ENCODE measurements around the gene SOD1. TPM values are rescaled to one million over a fixed set of nuclear protein-coding genes. Genes with fewer than 3 reads are reported as not detected.

The SOD1 gene
- polyA plus RNA-seq, 1 donor: 106 TPM

DNA sequence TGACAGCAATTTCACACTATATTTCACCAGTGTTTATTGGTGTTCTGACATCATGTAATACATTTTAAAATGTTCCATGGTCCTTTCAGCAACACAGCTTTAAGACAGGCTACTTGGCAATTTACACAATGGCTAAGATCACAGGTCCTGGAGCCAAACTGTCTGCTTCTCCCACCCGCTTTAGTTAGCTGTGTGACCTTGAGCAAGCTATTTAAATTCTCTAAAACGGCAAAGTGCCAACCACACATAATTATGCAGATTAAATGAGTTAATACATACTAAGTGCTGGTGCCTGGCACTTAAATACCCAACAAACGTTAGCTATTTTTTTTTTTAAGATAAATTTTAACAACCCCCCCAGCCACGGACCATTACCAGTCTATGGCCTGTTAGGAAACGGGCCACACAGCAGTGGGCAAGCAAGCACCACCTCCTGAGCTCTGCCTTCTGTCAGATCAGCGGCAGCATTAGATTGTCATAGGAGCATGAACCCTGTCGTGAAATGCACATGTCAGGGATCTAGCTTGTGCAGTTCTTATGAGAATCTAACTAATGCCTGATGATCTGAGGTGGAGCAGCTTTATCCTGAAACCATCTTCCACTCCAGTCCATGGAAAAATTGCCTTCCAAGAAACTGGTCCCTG lies 26.9 kb downstream of the SOD1 start:
- no peak for DNase-seq

DNA sequence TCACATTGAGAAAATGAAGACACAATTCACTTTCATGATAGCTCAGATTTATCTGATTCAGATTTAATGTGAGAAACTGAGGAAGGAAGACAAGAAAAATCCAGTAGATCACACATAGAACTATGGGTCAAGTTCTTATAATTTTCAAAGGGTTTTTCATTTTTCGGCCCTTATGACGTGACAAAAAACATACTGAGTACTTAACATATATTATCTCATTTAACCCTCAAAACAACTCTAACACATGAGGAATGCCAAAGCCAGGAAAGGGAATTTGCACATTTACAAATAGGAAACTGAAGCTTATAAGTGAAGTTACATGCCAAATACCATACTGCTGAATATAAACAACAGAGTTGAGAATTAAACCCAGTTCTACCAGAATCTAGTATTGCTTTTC lies 27.6 kb downstream of the SOD1 start:
- no peak for DNase-seq

DNA sequence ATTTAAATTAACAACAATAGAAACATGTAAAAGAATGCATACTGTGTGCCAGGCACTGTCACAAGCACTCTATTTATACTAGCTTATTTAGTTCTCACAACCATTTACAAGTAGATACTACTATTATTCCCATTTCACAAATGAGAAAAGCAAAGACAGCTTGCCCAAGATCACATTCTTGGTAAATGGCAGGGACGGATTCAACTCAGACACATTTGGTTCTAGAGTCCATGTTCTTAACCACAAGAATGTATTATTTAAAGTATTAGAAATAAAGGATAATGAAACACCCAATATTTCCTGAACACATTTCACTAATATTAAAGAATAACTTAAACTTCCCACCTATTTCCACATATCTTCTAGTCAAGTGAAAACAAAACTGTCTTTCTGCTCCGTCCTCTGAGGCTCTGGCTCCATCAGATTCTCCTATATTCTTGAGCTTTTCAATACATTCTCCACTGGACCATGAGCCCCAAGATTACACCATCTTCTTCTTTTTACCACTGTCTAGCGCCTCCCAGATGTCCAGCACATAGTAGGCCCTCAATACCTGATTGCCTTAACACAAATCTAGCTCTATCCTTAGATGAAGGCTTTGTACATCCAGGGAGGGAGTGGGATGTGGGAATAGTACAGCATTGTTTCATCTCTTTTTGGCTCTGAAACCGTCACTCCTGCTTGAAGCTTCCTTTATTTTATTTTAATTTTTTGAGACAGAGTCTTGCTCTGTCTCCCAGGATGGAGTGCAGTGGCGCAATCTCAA lies 29.3 kb downstream of the SOD1 start:
- DNase-seq: no peak

DNA sequence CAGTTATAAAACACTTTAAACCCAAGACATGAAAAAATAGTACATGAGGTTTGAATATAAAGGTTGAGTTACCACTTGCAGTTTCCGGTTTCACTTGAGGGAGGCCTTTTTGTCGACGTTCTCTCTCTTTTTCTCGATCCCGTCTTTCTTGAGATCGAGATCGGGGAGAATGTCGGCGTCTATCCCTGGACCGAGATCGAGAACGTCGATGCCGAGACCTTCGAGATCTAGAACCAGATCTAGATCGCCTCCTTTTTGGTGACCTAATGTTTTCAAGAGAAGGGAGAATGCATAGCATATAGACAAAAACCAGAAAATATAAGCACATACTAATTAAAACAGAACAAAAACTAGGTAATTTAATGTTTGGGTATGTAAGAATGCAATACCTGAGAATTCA lies 33.7 kb downstream of the SOD1 start:
- DNase-seq: no peak

DNA sequence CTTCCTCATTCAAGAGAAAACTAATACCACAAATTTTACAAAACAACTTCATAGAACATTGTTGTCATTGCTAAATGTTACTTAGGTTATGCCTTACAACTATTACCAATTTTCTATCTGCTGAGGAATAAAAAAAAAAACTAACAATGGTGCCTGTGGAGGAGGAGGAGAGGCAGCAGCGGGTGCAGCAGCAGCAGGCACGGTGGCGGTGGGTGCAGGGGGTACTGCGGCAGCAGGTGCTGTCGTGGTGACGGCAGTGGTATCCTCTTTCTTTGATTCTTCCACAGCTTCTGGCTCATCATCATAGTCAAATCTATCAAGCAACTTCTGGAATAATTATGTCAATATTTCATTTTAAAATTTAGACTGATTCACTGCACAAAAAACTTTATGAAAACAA lies 36.9 kb downstream of the SOD1 start:
- no peak for DNase-seq

DNA sequence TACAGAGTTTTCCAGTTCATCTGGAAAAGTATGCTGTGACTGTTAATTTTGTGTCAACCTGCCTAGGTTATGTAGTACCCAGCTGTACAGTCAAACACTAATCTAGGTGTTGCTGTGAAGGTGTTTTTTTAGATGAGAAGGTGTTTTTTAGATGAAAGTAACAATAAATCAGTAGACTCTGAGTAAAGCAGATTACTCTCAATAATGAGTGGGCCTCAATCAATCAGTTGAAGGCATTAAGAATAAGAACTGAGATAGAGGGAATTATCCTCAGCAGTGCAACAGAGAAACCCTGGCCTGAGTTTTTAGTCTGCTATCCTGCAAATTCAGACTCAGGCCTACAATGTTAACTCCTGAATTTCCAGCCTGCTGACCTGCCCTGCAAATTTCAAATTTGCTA lies 39.0 kb downstream of the SOD1 start:
- DNase-seq: no peak

DNA sequence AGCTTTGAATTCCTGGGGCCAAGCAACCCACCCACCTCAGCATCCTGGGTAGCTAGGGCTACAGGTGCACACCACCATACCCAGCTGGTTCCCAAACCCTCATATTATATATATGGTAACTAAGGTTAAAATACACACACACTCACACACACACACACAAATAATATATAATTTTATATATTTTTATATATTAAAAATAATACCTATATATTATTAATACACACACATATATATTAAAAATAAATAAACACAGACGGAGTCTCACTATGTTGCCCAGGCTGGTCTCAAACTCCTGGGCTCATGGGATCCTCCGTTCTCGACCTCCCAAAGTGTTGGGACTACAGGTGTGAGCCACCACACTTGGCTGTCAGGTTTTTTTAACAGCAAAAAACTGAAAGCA lies 40.5 kb downstream of the SOD1 start:
- no peak for DNase-seq

DNA sequence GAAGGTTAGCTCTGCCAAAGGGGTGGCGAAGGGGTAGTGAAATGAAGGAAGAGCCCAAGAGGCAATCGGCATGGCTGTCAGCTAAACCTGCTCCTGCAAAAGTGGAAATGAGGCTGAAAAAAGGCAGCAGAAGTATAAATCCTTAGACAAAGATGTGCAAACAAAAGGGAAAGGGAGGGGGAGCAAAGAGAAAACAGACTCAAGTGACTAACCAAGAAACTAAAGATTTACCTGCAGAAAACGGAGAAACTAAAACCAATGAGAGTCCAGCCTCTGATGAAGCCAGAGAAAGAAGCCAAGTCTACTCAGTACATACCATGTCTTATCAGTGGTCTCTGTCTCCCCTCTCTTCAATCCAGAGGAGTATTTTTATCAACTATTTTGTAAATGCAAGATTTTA lies 47.1 kb downstream of the SOD1 start:
- DNase-seq: no peak

DNA sequence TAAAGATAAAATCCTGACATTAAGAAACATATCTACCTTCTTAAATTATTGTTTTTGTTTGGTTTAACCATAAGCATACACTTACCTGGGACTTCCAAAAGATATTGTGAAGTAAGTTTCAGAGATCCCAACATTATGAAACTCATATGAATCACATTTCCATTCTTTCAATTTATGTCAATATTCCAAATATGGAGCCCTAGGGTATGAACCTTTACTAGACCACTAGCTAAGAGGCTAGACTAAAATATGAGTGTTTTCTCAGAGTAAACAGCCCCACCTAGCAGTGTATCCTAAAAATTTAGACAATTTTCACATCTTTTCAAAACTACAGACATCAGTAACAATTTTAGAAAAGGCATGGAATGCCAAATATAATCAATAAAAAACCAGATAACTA lies 48.0 kb downstream of the SOD1 start:
- DNase-seq: no peak

DNA sequence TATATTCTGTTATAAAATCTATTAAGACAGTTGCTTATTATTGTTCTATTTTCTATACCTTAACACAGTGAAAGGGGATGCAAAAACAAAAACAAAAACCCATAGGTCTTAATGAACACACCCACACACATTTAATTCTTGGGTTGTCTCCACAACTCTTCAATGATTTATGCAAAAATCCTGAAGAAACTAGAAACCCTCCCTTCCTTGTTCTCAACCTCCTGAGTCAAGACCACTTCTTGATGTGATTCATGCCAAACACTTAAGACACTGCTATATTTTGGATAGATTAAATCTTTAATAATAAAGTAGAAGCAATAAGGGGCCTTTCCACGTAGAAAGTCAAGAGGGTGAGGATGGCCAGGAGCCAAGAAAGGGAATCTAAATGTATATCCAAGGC lies 49.0 kb downstream of the SOD1 start:
- DNase-seq: no peak

DNA sequence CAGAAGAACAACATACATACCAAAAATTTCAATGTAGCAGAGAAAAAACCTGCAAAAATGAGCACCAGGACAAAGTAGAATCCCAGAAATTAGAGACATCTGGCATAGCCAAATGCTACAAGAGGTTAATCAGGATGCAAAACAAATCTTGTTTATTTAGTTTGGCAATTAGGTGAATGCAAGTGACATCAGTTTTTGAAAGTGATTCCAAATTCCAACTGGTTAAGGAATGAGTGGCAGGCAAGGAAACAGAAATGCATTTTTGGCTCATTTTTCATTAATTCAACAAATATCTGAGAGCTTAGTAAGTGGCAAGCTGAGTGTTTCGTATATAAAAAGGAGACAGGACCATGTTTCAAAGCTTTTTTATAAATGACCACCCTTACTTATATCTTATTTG lies 51.1 kb downstream of the SOD1 start:
- no peak for DNase-seq

DNA sequence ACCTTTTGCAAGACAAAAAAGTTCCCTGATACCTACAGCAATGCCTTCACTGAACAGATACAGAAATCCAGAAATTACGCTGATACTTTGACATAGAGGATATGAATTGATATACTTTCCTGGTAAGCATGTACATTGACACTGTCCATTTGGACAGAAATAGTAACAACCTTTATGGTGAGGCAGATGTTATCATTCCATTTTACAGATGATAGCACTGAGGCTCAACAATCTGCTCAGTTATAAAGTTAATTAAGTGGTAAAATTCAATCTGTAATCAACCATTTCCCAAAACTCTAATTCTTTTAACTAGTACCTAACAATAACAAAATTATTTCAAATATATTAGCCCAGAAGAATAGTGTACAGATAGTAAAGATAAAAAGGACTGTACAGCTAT lies 51.8 kb downstream of the SOD1 start:
- DNase-seq: no peak

DNA sequence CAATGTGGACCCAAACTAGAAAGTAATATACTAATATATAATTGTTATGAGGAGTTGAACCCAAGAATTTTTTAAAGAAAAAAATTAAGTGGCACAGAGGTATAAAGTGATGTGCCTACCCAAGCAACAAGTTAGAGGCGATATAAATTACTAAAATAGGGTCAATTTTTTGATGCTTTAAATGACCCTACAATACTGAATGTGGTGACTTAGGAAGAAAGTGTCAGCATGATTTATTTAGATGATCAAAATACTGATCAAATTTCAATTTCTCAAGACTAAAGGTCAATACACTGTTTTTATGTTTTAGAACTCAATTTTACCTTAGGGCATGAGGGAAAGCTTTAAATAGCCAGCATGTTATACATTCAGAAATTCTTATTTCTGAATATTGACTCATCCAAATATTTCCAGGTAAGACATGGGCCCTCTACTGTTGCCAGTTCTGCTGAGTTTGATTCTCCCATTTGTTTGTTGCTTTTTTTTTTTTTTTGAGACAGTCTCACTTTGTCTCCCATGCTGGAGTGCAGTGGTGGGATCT lies 52.3 kb downstream of the SOD1 start:
- no peak for DNase-seq

DNA sequence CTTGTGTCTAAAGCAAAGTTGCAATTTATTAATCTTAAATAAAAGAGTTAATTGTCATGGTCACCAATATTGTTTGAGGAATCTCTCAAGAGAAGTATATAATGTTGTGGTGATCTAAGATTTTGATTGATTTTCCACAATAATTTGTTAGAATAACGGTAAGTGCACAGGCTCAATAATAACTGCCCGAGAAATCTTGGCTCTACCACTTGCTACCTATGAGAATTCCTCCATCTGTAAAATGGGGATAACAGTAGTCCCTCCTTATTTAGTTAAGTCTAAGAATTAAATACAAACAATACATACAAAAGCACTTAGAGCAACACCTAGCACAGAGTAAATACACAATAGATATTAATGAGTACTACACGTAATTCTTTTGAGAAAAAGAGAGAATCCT lies 53.6 kb downstream of the SOD1 start:
- DNase-seq: no peak

DNA sequence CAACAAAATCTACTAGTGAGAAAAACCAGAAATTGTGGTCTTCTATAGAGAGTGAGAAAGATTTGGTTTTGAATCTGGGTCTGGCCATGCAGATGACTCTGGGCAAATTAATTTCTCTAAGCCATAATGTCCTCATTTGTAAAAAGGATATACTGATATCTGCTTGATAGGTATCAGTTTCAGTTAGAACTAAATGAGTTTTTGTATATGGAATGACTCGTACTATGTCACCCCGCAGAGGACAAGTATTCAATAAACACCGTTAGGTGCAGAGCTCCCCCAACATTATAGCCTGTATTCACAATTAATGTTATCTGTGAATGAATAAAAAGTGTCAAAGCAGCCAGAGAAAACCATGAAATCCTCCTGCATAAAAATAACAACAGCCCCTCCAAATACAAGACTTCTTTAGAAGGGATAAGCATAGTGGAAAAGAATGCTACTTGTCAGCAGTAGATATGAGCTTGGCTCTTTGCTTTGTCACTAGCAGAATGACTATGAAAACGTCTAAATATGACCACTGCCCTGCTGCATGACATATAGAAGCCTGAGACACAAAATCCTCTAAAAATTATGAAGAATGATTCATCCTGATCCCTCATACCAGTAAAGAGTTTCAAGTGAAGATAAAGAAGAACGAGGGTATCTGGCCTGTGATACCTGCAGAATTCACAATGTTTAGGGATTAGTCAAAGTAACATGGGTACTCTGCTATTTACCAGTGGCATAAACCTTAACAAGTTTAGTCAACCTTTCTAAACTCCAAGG lies 54.7 kb downstream of the SOD1 start:
- no peak for DNase-seq

DNA sequence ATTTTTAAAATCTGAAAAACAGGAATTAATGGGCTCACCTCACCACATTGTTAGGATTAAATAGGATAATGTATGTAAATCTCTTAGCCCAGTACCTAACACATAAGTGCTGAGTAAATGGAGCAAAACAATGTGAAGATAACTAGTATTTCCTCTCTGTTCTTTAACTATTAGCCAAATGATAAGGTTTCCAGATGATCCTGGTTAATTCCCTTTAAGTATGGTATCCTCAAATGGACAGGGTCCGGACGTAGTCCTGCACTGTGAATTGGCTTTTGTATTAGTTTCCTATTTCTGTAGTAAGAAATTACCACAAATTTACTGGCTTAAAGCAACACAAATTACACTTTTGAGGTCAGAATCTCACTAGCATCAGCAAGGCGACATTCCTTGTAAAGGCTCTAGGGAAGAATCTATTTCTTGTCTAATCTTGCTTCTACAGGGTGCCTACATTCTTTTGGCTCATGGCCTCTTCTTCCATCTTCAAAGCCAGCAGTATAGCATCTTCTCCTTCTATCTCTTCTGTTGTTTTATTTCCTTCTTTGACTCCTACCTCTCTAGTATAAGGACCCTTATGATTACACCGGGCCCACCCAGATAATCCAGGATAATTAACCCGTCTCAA lies 55.4 kb downstream of the SOD1 start:
- no peak for DNase-seq

DNA sequence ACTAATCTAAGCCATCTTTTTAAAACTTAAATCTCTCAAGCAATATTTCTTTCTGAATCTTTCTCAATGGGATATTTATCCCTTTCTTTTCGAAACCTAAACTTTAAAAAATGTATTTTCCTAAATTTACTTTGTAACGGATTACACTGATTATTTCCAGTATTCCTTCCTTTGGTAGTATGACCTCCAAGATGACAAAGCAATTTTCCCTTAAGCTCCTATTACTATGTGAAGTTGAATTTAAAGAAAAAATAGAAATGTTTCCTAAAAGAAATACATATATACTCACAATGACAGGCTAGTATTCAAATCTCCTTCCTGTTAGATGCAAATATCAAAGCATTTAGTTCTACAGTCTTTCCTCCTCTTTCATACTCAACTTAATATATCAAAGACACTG lies 56.6 kb downstream of the SOD1 start:
- no peak for DNase-seq

Other genes with a start within 250 kb of the SOD1 start
- 25.1 TPM for gene SCAF4, start 72.4 kb downstream of the SOD1 start, polyA plus RNA-seq (ENCODE audit: insufficient read length)
- gene HUNK, start 213.3 kb downstream of the SOD1 start, polyA plus RNA-seq (ENCODE audit: insufficient read length): 6.3 TPM

Data from hindlimb muscle (tissue), 1 donor.